GM21529 (cell line): ENCODE results near the gene IL12RB2.

Experiments
- ATAC-seq: cut with Tn5 transposase; IDR thresholded peaks from one replicate; pipeline ENCODE4 v1.9.1; 2021; ENCODE audit not compliant: unreplicated experiment

Gene IL12RB2, protein sequence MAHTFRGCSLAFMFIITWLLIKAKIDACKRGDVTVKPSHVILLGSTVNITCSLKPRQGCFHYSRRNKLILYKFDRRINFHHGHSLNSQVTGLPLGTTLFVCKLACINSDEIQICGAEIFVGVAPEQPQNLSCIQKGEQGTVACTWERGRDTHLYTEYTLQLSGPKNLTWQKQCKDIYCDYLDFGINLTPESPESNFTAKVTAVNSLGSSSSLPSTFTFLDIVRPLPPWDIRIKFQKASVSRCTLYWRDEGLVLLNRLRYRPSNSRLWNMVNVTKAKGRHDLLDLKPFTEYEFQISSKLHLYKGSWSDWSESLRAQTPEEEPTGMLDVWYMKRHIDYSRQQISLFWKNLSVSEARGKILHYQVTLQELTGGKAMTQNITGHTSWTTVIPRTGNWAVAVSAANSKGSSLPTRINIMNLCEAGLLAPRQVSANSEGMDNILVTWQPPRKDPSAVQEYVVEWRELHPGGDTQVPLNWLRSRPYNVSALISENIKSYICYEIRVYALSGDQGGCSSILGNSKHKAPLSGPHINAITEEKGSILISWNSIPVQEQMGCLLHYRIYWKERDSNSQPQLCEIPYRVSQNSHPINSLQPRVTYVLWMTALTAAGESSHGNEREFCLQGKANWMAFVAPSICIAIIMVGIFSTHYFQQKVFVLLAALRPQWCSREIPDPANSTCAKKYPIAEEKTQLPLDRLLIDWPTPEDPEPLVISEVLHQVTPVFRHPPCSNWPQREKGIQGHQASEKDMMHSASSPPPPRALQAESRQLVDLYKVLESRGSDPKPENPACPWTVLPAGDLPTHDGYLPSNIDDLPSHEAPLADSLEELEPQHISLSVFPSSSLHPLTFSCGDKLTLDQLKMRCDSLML

GRCh38 chr1:67307251-67308060 lies at the start of gene IL12RB2:
Gene IL12RB2 (plus strand): TSS chr1:67307873. CDS start chr1:67320369, 12,496 bp downstream.
- no peak for ATAC-seq

GRCh38 chr1:67261680-67262079 lies 46.0 kb upstream of the IL12RB2 start:
- ATAC-seq, result no peak

DNA sequence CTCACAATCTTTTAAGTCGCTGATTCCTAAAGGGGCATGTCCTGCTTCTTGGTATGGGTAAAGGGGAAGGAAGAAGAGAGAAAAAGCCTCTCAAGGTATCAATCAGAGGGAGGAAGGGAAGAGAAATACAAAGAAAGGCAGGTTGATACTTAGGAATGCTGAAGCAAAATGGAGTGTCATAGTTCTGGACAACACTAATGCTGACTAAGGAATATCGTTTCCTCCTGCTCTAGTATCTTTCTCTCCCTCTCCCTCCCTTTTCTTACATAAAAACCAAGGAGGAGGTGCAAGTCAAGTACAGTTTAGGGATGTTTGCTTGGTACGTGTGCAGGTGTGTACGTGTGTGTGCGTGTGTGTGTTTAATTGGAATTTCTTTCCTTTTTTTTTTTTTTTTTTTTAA lies 44.9 kb upstream of the IL12RB2 start:
- ATAC-seq, result no peak

- ATAC-seq, result no peak
These were observed 43.5 kb upstream of the IL12RB2 start for GRCh38 chr1:67264152-67264551.

- ATAC-seq, result peak; percentile 70
These were observed 42.8 kb upstream of the IL12RB2 start for GRCh38 chr1:67264899-67265298.

DNA sequence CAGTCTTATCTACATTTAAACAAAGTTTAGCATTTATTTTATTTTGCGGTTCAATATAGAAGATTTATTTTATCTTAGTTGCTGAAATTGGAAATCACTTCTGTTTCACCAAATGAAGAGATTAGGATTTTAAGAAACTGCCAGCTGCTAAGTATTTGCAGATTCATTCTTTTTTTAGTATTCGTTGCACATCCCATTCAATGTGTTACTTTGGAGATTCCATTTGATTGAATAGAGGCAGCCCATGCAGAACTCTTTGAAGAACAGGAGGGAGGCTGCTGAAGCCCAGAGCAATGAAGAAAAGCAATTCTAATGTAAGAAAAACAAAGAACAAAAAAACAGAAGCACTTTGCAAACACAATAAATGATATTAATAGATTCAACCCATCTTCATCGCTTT lies 38.6 kb upstream of the IL12RB2 start:
- ATAC-seq, result no peak

- no peak for ATAC-seq
These were observed 37.1 kb upstream of the IL12RB2 start for GRCh38 chr1:67270541-67270940.

GRCh38 chr1:67273591-67273990 lies 34.1 kb upstream of the IL12RB2 start:
- no peak for ATAC-seq

DNA sequence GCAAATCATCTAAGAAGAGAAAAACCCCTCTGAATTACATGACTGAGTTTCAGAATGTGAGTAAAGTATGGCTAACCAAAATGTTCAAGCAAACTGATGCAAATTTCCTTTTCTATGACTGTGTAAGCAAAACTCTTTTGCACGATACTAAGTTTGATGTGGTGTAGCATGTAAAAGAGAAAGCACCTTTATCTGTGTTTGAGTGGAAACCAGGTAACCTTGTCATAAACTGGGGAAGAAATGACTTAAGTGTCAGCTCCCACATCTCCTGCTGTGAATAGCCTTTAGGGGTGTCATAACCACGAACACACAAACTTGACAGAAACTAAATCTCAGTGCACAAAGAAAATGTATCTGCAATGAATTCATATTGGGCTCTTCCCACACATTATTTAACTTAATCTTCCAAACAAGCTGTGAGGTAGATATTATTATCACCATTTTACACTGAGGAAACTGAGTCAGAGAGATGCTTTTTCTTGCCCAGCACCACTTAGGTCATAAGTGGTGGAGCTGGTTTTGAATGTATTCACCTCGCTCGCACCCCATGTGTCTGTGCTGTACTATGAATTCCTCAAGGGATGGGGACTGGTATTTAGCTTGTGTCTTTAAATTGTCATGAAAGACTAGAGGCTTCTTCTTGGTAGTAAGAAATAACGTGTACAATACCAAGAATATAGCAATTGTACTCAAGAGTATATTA lies 32.9 kb upstream of the IL12RB2 start:
- peak; percentile 65 for ATAC-seq

DNA sequence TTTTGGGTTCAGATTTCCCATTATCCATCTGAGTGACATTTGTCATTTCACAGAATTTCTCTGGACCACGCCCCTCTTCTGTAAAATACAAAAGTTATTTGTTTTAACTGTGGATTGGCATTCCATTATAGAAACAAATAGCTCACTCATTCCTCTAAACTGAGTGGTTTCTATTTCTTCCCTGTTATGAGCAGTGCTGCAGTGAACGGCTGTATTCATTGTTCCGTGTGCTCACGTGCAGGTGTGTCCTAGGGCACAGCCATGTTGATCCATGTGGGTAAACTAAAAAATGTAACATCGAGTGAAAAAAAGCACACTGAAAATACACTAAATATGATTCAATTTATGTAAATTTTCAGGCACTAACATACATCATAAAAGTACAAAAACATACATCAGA lies 27.0 kb upstream of the IL12RB2 start:
- ATAC-seq, result no peak

DNA sequence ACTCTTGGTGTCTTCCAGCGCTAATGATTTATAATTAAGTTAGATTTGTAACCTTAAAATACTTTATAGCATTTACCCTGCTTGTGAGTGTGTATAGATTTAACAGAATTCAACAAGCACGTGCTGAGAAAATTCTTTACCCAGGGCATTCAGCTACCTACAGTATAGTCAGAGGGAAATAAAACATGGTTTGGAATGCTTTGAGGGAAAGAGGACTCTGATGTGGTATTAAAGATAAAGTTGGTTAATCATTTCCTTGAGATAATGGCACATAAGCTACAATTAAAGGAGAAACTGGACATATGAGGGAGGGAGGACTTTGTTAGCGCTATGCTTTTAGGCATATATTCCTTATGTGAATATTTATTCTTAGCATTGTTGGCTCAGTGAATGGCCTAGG lies 26.4 kb upstream of the IL12RB2 start:
- no peak for ATAC-seq

DNA sequence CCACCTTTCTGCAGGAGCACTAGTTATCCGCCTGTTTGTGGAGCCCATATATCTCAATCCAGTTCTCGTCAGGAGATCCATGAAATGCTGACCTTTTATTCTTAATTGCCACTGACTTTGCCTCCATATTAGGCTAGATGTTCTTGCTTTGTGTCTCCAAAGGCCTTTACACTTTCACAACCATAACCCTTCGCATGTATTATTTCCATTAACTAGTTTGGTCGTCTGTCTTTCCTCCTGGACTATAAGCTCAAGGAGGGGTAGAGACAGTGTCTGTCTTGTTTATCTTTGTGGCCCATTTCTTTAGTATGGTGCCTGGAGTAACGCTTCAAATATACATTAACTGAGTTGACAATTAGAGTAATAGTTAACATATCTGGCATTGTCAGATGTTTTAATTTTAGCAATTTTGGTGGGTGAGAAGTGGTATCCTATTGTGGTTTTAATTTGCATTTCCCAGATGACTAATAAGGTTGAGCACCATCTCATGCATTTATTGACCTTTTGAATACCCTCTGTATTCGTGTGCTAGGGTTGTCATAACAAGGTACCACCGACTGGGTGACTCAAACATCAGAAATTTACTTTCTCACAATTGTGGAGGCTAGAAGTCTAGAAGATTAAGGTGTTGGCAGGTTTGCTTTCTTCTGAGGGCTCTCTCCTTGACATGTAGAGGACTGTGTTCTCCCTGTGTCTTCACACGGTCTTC lies 21.7 kb upstream of the IL12RB2 start:
- peak; percentile 76 for ATAC-seq

DNA sequence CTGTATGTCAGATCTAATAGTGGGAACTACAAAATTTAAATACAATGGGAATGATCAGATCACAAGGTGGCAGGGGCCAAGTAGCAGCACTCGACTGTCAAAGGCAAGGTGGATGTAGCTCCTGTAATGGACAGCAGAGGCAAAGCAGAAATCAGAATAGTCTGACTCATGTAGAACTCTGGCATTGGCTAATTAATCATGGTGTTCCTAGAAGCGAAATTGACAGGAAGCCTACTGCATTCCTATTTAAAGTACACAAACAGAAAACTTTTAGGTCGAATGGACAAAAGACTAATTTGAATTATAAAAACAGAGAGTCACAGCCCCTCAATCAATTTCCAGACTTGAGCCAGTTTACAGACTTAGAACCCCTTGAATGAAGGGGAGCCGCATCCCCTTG lies 17.4 kb upstream of the IL12RB2 start:
- ATAC-seq, result no peak

GRCh38 chr1:67294836-67295617 lies 12.6 kb upstream of the IL12RB2 start:
- no peak for ATAC-seq

- ATAC-seq, result no peak
These were observed 8.9 kb upstream of the IL12RB2 start for GRCh38 chr1:67298762-67299161.

DNA sequence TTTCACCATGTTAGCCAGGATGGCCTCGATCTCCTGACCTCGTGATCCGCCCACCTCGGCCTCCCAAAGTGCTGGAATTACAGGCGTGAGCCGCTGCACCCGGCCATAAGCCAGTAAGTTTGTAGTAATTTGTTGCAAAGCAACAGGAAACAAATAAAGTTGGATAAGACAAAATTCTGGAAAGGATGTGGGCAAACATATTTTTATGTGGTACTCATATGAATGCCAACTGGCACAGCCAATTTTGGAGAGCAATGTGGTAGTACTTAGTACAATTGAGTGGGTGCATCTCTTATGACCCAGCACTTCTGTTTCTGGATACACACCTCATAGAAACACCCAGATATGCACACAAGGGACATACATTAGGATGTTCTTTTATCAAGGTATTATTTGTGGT lies 8.4 kb upstream of the IL12RB2 start:
- no peak for ATAC-seq

- ATAC-seq, result no peak
These were observed 7.1 kb upstream of the IL12RB2 start for GRCh38 chr1:67300561-67300960.

DNA sequence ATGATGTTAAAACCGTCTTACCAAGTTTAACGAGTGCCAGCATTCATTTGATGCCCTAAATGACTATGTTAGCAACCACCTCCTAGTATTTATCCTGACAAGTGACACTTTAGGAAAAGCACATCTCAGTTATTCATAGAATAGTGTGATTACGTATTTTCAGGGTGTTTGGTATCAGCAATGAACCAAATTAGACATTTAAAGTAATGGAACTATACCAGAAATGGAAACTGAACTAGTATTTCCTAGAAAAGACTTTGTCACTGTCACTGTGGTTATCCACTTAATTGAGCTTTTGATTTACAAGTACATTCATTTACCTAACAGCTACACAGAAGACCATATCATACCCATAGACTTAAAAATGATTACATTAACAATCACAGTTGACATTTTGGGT lies 3.6 kb upstream of the IL12RB2 start:
- ATAC-seq, result no peak

DNA sequence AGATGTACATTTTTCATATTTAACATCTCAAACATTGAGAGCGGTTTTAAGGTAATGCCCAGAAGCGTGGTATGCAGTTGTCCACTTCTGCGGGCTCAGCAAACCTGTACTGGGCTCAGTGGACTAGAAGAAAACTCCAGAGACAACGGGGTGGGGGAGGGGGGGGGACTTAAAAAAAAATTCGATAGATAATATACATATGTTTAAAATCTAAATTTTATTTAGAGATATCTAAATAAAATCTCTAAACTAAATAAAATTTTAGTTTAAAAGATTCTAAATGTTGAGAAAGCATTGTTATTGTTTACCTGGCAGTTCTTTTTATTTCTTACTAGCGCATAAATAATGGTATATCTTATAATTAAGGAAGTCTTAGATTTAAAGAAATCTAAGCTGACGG lies 1.1 kb upstream of the IL12RB2 start:
- no peak for ATAC-seq
